Adipocyte (in vitro differentiated cells): ENCODE measurements around the gene CYP11A1.
"Not testable (repeated sequence)": the region's sequence is repeated elsewhere in the genome, so short reads cannot be mapped to it uniquely, and the experiment has no call there.

Source experiments
- DNase-seq: peaks from one replicate; pipeline ENCODE4 v3.0.0-alpha.2; 2015; ENCODE audit warnings: low read depth
- H3K27me3 ChIP-seq: replicated peaks from 2 replicates; pipeline ENCODE4 v1.7.0; 2013; ENCODE audit warnings: mild to moderate bottlenecking, low read length, moderate library complexity; ENCODE audit not compliant: control insufficient read depth, insufficient read depth
- H3K36me3 ChIP-seq: 2 replicates; pipeline ENCODE4 v1.7.0; 2013; ENCODE audit warnings: low read length, mild to moderate bottlenecking, moderate library complexity; ENCODE audit not compliant: control insufficient read depth, insufficient read depth, severe bottlenecking
- H3K4me1 ChIP-seq: 2 replicates; pipeline ENCODE4 v1.7.0; 2013; ENCODE audit warnings: mild to moderate bottlenecking, low read length, moderate library complexity; ENCODE audit not compliant: control insufficient read depth, insufficient read depth
- H3K4me3 ChIP-seq: 2 replicates; pipeline ENCODE4 v1.7.0; 2013; ENCODE audit warnings: mild to moderate bottlenecking, low read length, moderate library complexity
- H3K9ac ChIP-seq: 2 replicates; pipeline ENCODE4 v1.7.0; 2013; ENCODE audit warnings: mild to moderate bottlenecking, low read length, moderate library complexity
- H3K9me3 ChIP-seq: 2 replicates; pipeline ENCODE4 v1.7.0; 2013; ENCODE audit warnings: mild to moderate bottlenecking, low read length, moderate library complexity; ENCODE audit not compliant: control insufficient read depth

CYP11A1 gene

GRCh38 chr15:74392902-74393301, 25.5 kb upstream of the CYP11A1 start:
- no peak for DNase-seq
- peaks cover 44% of the 10 kb centered on the region for H3K4me1 ChIP-seq
- no peak overlapping the region for H3K4me3 ChIP-seq
- H3K9ac ChIP-seq: no peak overlapping the region
- no peaks in the 10 kb centered on the region for H3K9me3 ChIP-seq
- no peaks in the 10 kb centered on the region for H3K27me3 ChIP-seq
- H3K36me3 ChIP-seq: no peaks in the 10 kb centered on the region

- H3K36me3 ChIP-seq: no peaks in the 10 kb centered on the region
- no peak overlapping the region for H3K4me3 ChIP-seq
- DNase-seq: peak; percentile 41
- H3K4me1 ChIP-seq: peaks cover 40% of the 10 kb centered on the region
- no peaks in the 10 kb centered on the region for H3K9me3 ChIP-seq
- peak overlapping the region; percentile 68 for H3K9ac ChIP-seq
- no peaks in the 10 kb centered on the region for H3K27me3 ChIP-seq
These were observed 25.0 kb upstream of the CYP11A1 start for GRCh38 chr15:74392451-74392830.

- H3K4me3 ChIP-seq: no peak overlapping the region
- no peaks in the 10 kb centered on the region for H3K9me3 ChIP-seq
- peak overlapping the region; percentile 68 for H3K9ac ChIP-seq
- H3K27me3 ChIP-seq: no peaks in the 10 kb centered on the region
- peaks cover 33% of the 10 kb centered on the region for H3K4me1 ChIP-seq
- DNase-seq: no peak
- no peaks in the 10 kb centered on the region for H3K36me3 ChIP-seq
These were observed 24.4 kb upstream of the CYP11A1 start for GRCh38 chr15:74391582-74392450.

GRCh38 chr15:74390647-74391288, 23.3 kb upstream of the CYP11A1 start:
- H3K9me3 ChIP-seq: no peaks in the 10 kb centered on the region
- DNase-seq: no peak
- peaks cover 23% of the 10 kb centered on the region for H3K4me1 ChIP-seq
- no peaks in the 10 kb centered on the region for H3K27me3 ChIP-seq
- H3K36me3 ChIP-seq: no peaks in the 10 kb centered on the region
- H3K4me3 ChIP-seq: no peak overlapping the region
- H3K9ac ChIP-seq: no peak overlapping the region

GRCh38 chr15:74390049-74390646, 22.7 kb upstream of the CYP11A1 start:
- H3K9me3 ChIP-seq, H3K4me3 ChIP-seq, H3K27me3 ChIP-seq, DNase-seq, H3K9ac ChIP-seq, H3K36me3 ChIP-seq: not testable (repeated sequence)
- H3K4me1 ChIP-seq: peaks cover 17% of the 10 kb centered on the region

- no peaks in the 10 kb centered on the region for H3K36me3 ChIP-seq
- H3K4me3 ChIP-seq: no peak overlapping the region
- H3K4me1 ChIP-seq: peaks cover 14% of the 10 kb centered on the region
- no peak overlapping the region for H3K9ac ChIP-seq
- H3K9me3 ChIP-seq: no peaks in the 10 kb centered on the region
- DNase-seq: no peak
- no peaks in the 10 kb centered on the region for H3K27me3 ChIP-seq
These were observed 22.0 kb upstream of the CYP11A1 start for GRCh38 chr15:74389241-74390048.

- H3K4me3 ChIP-seq: no peak overlapping the region
- no peak overlapping the region for H3K9ac ChIP-seq
- DNase-seq: no peak
- no peaks in the 10 kb centered on the region for H3K9me3 ChIP-seq
- H3K4me1 ChIP-seq: peaks cover 11% of the 10 kb centered on the region
- no peaks in the 10 kb centered on the region for H3K27me3 ChIP-seq
- no peaks in the 10 kb centered on the region for H3K36me3 ChIP-seq
These were observed 21.0 kb upstream of the CYP11A1 start for GRCh38 chr15:74388363-74388951.

GRCh38 chr15:74387621-74388362, 20.3 kb upstream of the CYP11A1 start:
- no peaks in the 10 kb centered on the region for H3K27me3 ChIP-seq
- no peak for DNase-seq
- peaks cover 9% of the 10 kb centered on the region for H3K4me1 ChIP-seq

GRCh38 chr15:74387141-74387541, 19.7 kb upstream of the CYP11A1 start:
- Histone ChIP-seq H3K4me3 (no peak overlapping the region), H3K27me3 (no peaks in the 10 kb centered on the region), H3K36me3 (no peaks in the 10 kb centered on the region), H3K9ac (no peak overlapping the region), H3K9me3 (no peaks in the 10 kb centered on the region), H3K4me1 (peaks cover 5% of the 10 kb centered on the region)
- no peak for DNase-seq

More at GRCh38 chr15:74387621-74388362, 20.3 kb upstream of the CYP11A1 start:
- Histone ChIP-seq H3K9ac (no peak overlapping the region), H3K36me3 (no peaks in the 10 kb centered on the region), H3K9me3 (no peaks in the 10 kb centered on the region), H3K4me3 (no peak overlapping the region)

- Histone ChIP-seq H3K27me3 (no peaks in the 10 kb centered on the region), H3K4me3 (no peak overlapping the region), H3K9me3 (no peaks in the 10 kb centered on the region), H3K36me3 (no peaks in the 10 kb centered on the region), H3K9ac (no peak overlapping the region), H3K4me1 (peaks cover 7% of the 10 kb centered on the region)
- no peak for DNase-seq
These were observed 19.2 kb upstream of the CYP11A1 start for GRCh38 chr15:74386496-74387140.
